H1 (cell line): ENCODE measurements around the gene ITSN1. TPM values are rescaled to one million over a fixed set of nuclear protein-coding genes. Genes with fewer than 3 reads are reported as not detected.

Experiments used
- CTCF ChIA-PET: fragments of 300-600 bp; sonication (Branson Sonifier 250); formaldehyde crosslinking; loops from one replicate; lab custom pipeline; 2021; ENCODE audit not compliant: partially characterized antibody; lab: Charles Lee
- POLR2A ChIA-PET: fragments of 300-600 bp; sonication (Branson Sonifier 250); formaldehyde crosslinking; loops from one replicate; lab custom pipeline; 2021; ENCODE audit warnings: inconsistent platforms; ENCODE audit not compliant: partially characterized antibody; lab: Charles Lee
- DNase-seq, 2 experiments: peaks; one replicate each; pipeline versions ENCODE4 v3.0.0 to v3.0.0-alpha.2; 2010 to 2022; ENCODE audit warnings: low spot score in 2 of 2, low read depth in 1 of 2, mixed read lengths in 1 of 2
- FAIRE-seq: peaks from 2 replicates; lab custom pipeline; 2011; peaks lifted over from hg19 to GRCh38; lab: Jason Lieb, UNC
- H2AFZ ChIP-seq: 2 replicates; pipeline ENCODE4 v1.8.1; 2012; ENCODE audit warnings: low read length, inconsistent platforms
- H2AK5ac ChIP-seq: 2 replicates; pipeline ENCODE4 v1.6.1; 2013; ENCODE audit warnings: low read depth, low read length
- H2BK120ac ChIP-seq: replicated peaks from 2 replicates; pipeline ENCODE3; 2013; ENCODE audit warnings: low read depth, low read length, inconsistent platforms
- H2BK12ac ChIP-seq: 2 replicates; pipeline ENCODE4 v1.6.1; 2013; ENCODE audit warnings: low read depth, low read length
- H2BK15ac ChIP-seq: 2 replicates; pipeline ENCODE4 v1.6.1; 2013; ENCODE audit warnings: low read length
- H2BK20ac ChIP-seq: 2 replicates; pipeline ENCODE4 v1.6.1; 2013; ENCODE audit warnings: low read length
- H2BK5ac ChIP-seq: 2 replicates; pipeline ENCODE4 v1.6.1; 2013; ENCODE audit warnings: low read depth, low read length
- H3K14ac ChIP-seq: 2 replicates; pipeline ENCODE4 v1.6.1; 2013; ENCODE audit warnings: inconsistent platforms; ENCODE audit not compliant: insufficient read length
- H3K18ac ChIP-seq: 2 replicates; pipeline ENCODE4 v1.6.1; 2013; ENCODE audit warnings: low read length; ENCODE audit errors: extremely low read depth
- H3K23ac ChIP-seq: 2 replicates; pipeline ENCODE4 v1.6.1; 2013; ENCODE audit warnings: inconsistent platforms; ENCODE audit not compliant: insufficient read length
- H3K23me2 ChIP-seq: 2 replicates; pipeline ENCODE4 v1.6.1; 2013; ENCODE audit warnings: low read depth, low read length
- H3K27ac ChIP-seq: 2 replicates; pipeline ENCODE4 v1.6.1; 2011; ENCODE audit warnings: low read depth, low read length, inconsistent platforms
- H3K27me3 ChIP-seq, 4 experiments: replicated peaks in 1 of 4; 1 replicate in 1 of 4; 2 replicates in 3 of 4; pipeline versions ENCODE4 v1.6.1 to v1.8.1; 2011 to 2013; ENCODE audit warnings: low read length in 3 of 4, mild to moderate bottlenecking in 3 of 4, inconsistent platforms in 2 of 4, mixed read lengths in 2 of 4, moderate library complexity in 1 of 4; ENCODE audit not compliant: control insufficient read depth in 3 of 4, insufficient read depth in 3 of 4; ENCODE audit errors: extremely low read depth in 1 of 4
- H3K36me3 ChIP-seq, 4 experiments: 2 replicates each; pipeline versions ENCODE4 v1.6.1 to v1.8.1; 2011 to 2013; ENCODE audit warnings: mild to moderate bottlenecking in 4 of 4, low read length in 3 of 4, moderate library complexity in 2 of 4, control low read depth in 1 of 4, inconsistent platforms in 1 of 4; ENCODE audit not compliant: insufficient read depth in 4 of 4, control insufficient read depth in 2 of 4
- H3K4ac ChIP-seq: replicated peaks from 2 replicates; pipeline ENCODE3; 2013; ENCODE audit warnings: low read length, low read depth, mixed read lengths, inconsistent platforms; ENCODE audit not compliant: insufficient read length
- H3K4me1 ChIP-seq, 4 experiments: replicated peaks in 1 of 4; 1 replicate in 1 of 4; 2 replicates in 3 of 4; pipeline versions ENCODE4 v1.6.1 to v1.8.1; 2011 to 2013; ENCODE audit warnings: low read length in 3 of 4, inconsistent platforms in 2 of 4, mixed read lengths in 1 of 4; ENCODE audit not compliant: insufficient read depth in 4 of 4, control insufficient read depth in 3 of 4
- H3K4me2 ChIP-seq, 2 experiments: 2 replicates each; pipeline versions ENCODE4 v1.6.1 to v1.8.1; 2011 to 2013; ENCODE audit warnings: low read depth in 2 of 2, low read length in 2 of 2, control low read depth in 1 of 2, inconsistent platforms in 1 of 2, mild to moderate bottlenecking in 1 of 2; ENCODE audit not compliant: insufficient read depth in 1 of 2
- H3K4me3 ChIP-seq, 4 experiments: fragments of 200-600, 300-600 bp in 1 of 4; sonication (generic), shearing (Covaris generic), sonication (Bioruptor Twin) in 1 of 4; 2 replicates each; pipeline versions ENCODE4 v1.5.1 to v1.8.1; 2011 to 2016; ENCODE audit warnings: low read length in 4 of 4, low read depth in 3 of 4, control low read depth in 2 of 4, inconsistent platforms in 2 of 4, mild to moderate bottlenecking in 2 of 4, mixed read lengths in 1 of 4, moderate library complexity in 1 of 4; ENCODE audit not compliant: insufficient read depth in 2 of 4; ENCODE audit errors: extremely low read depth in 1 of 4
- H3K56ac ChIP-seq: replicated peaks from 2 replicates; pipeline ENCODE3; 2013; ENCODE audit warnings: low read depth, mild to moderate bottlenecking, mixed read lengths, low read length, inconsistent platforms; ENCODE audit not compliant: insufficient read length
- H3K79me1 ChIP-seq: 2 replicates; pipeline ENCODE4 v1.6.1; 2013; ENCODE audit warnings: low read depth, low read length, control low read depth
- H3K79me2 ChIP-seq, 2 experiments: 2 replicates each; pipeline versions ENCODE4 v1.6.1 to v1.8.1; 2012 to 2013; ENCODE audit warnings: low read length in 2 of 2, mild to moderate bottlenecking in 2 of 2, inconsistent platforms in 1 of 2; ENCODE audit not compliant: insufficient read depth in 2 of 2, control insufficient read depth in 1 of 2
- H3K9ac ChIP-seq, 4 experiments: replicated peaks in 1 of 4; 1 replicate in 1 of 4; 2 replicates in 3 of 4; pipeline versions ENCODE4 v1.6.1 to v1.8.1; 2011 to 2013; ENCODE audit warnings: low read depth in 3 of 4, low read length in 3 of 4, control low read depth in 2 of 4, mild to moderate bottlenecking in 2 of 4, moderate library complexity in 2 of 4, inconsistent platforms in 1 of 4; ENCODE audit errors: extremely low read depth in 1 of 4
- H3K9me3 ChIP-seq, 2 experiments: 2 replicates each; pipeline versions ENCODE4 v1.6.1 to v1.8.1; 2012 to 2013; ENCODE audit warnings: mild to moderate bottlenecking in 2 of 2, moderate library complexity in 2 of 2, control low read depth in 1 of 2, inconsistent platforms in 1 of 2, low read depth in 1 of 2, low read length in 1 of 2, mixed read lengths in 1 of 2; ENCODE audit not compliant: insufficient read depth in 2 of 2
- H4K20me1 ChIP-seq, 2 experiments: replicated peaks in 1 of 2; 2 replicates each; pipeline versions ENCODE3 to v1.8.1; 2011 to 2013; ENCODE audit warnings: inconsistent platforms in 2 of 2, low read length in 2 of 2, mild to moderate bottlenecking in 1 of 2; ENCODE audit not compliant: insufficient read depth in 2 of 2, control insufficient read depth in 1 of 2
- H4K5ac ChIP-seq: 2 replicates; pipeline ENCODE4 v1.6.1; 2013; ENCODE audit warnings: low read length, low read depth, mixed read lengths, inconsistent platforms; ENCODE audit not compliant: insufficient read length
- H4K8ac ChIP-seq: 2 replicates; pipeline ENCODE4 v1.8.0; 2013; ENCODE audit warnings: mild to moderate bottlenecking, moderate library complexity, low read length, inconsistent platforms; ENCODE audit not compliant: insufficient read depth; ENCODE audit errors: extremely low read depth
- H4K91ac ChIP-seq: replicated peaks from 2 replicates; pipeline ENCODE3; 2013; ENCODE audit warnings: low read length, mixed read lengths, inconsistent platforms; ENCODE audit not compliant: insufficient read length
- ATF2 ChIP-seq: IDR thresholded peaks from 2 replicates; pipeline ENCODE4 v1.6.1; 2012; ENCODE audit warnings: low read length, inconsistent platforms
- CHD2 ChIP-seq: IDR thresholded peaks from 2 replicates; pipeline ENCODE4 v1.6.1; 2012; ENCODE audit warnings: low read length, improper control_type of control experiment
- CREB1 ChIP-seq: IDR thresholded peaks from 2 replicates; pipeline ENCODE4 v1.6.1; 2012; ENCODE audit warnings: inconsistent platforms
- CTCF ChIP-seq, 3 experiments: IDR thresholded peaks; 1 replicate in 2 of 3; 2 replicates in 1 of 3; pipeline versions ENCODE4 v1.5.1 to v1.6.1; 2011; ENCODE audit warnings: low read length in 3 of 3, mild to moderate bottlenecking in 3 of 3, inconsistent platforms in 2 of 3, low read depth in 1 of 3, moderate library complexity in 1 of 3; ENCODE audit not compliant: insufficient read depth in 1 of 3; ENCODE audit errors: control extremely low read depth in 1 of 3
- FOSL1 ChIP-seq: IDR thresholded peaks from 2 replicates; pipeline ENCODE4 v1.6.1; 2011; ENCODE audit warnings: mild to moderate bottlenecking, low read depth, low read length, moderate library complexity; ENCODE audit not compliant: insufficient read depth
- NRF1 ChIP-seq: IDR thresholded peaks from 2 replicates; pipeline ENCODE4 v1.6.1; 2011; ENCODE audit warnings: mild to moderate bottlenecking, low read depth, low read length, improper control_type of control experiment
- PHF8 ChIP-seq: fragments of 200-600 bp; sonication (generic); conservative IDR thresholded peaks from 2 replicates; pipeline ENCODE4 v1.7.1; 2012; ENCODE audit warnings: low read depth, mild to moderate bottlenecking, inconsistent platforms, low read length, moderate library complexity
- RNF2 ChIP-seq: fragments of 200-900, 300-1000 bp; sonication (generic); IDR thresholded peaks from 2 replicates; pipeline ENCODE4 v1.7.1; 2016; ENCODE audit warnings: borderline replicate concordance, low read depth, mild to moderate bottlenecking, antibody characterized with exemption, low read length; ENCODE audit not compliant: poor library complexity, severe bottlenecking; ENCODE audit errors: missing control alignments
- TEAD4 ChIP-seq: IDR thresholded peaks from 2 replicates; pipeline ENCODE4 v1.6.1; 2012; ENCODE audit warnings: low read depth, low read length, inconsistent platforms, mixed read lengths
- WGBS, 2 experiments: shearing (Covaris generic) in 1 of 2; methylation state at CpG; one replicate each; pipeline versions ENCODE4 v1.1.6 to v1.1.7; 2013 to 2015; ENCODE audit warnings: low lambda C conversion rate in 2 of 2, mixed read lengths in 2 of 2, inconsistent platforms in 1 of 2, low coverage in 1 of 2, missing lambda C conversion rate in 1 of 2; ENCODE audit not compliant: insufficient replicate concordance in 2 of 2, insufficient coverage in 1 of 2, insufficient read length in 1 of 2; ENCODE audit errors: extremely low coverage in 1 of 2, missing lambda C conversion rate in 1 of 2; 5-methylcytosine and 5-hydroxymethylcytosine counted together
- polyA plus RNA-seq, 7 experiments: library from polyadenylated mRNA; depleted of rRNA in 3 of 7; stranded (reverse) in 5 of 7; unstranded in 2 of 7; fragments of >200 nt in 5 of 7; fragments of 200-250 nt in 2 of 7; gene quantifications; 1 replicate in 5 of 7; 2 replicates in 1 of 7; 4 replicates in 1 of 7; pipeline versions ENCODE4 v1.2.1 to v1.2.3, GENCODE V29; 2011 to 2013; ENCODE audit warnings: missing spikeins in 2 of 7, mixed read lengths in 2 of 7
- total RNA-seq: library from RNA; stranded (reverse); fragmentation: NEBNext Ultra II Directional; extraction: Animal tissue kit (Norgen Biotek cat#: 25700); gene quantifications from 2 replicates; pipeline ENCODE4 v1.2.1, GENCODE V29; 2021

ITSN1 gene
- total and polyA plus RNA-seq, 2 of the 8 experiments (the other 6 are each of a cell fraction or from before 2014, with no cell fraction given): 60.8 to 78.1 TPM

GRCh38 chr21:33883118-33883517 is 240.8 kb downstream of the ITSN1 start:
- no peak overlapping the region for H2BK20ac ChIP-seq
- H3K18ac ChIP-seq: no peak overlapping the region
- no peaks in the 10 kb centered on the region for H3K9me3 ChIP-seq
- no peak overlapping the region for H3K4me2 ChIP-seq
- no peak overlapping the region for H4K91ac ChIP-seq
- H3K4me1 ChIP-seq: peaks cover 0 to 6% (median 4%) of the 10 kb centered on the region in 4 experiments; a peak in 2 of 7 replicates
- CTCF ChIA-PET: interaction anchor here (0.6 to 1.6 kb wide), 5 partner anchors 9 to 130 kb away, joined by 3 to 4 read pairs (median 4); no protein-coding TSS in a partner anchor
- no peak overlapping the region for H4K8ac ChIP-seq
- no peaks in the 10 kb centered on the region for H4K20me1 ChIP-seq
- H3K79me1 ChIP-seq: no peaks in the 10 kb centered on the region
- no peak overlapping the region for H3K14ac ChIP-seq
- 92% methylated on average over 12 of the region's 12 CpGs; no CpG with 5 or more reads in 1 of the 2 experiments for WGBS, 2 experiments
- H3K4ac ChIP-seq: no peak overlapping the region
- POLR2A ChIA-PET: interaction anchor here (0.6 kb wide), 1 partner anchor 137 kb away, joined by 3 read pairs; no protein-coding TSS in a partner anchor
- DNase-seq: no peak
- no peak overlapping the region for H4K5ac ChIP-seq
- H3K79me2 ChIP-seq: no peaks in the 10 kb centered on the region
- no peak overlapping the region for H2BK5ac ChIP-seq
- H2BK120ac ChIP-seq: no peak overlapping the region
- no peaks in the 10 kb centered on the region for H3K36me3 ChIP-seq
- no peak overlapping the region for H3K56ac ChIP-seq
- no peak overlapping the region for H3K23ac ChIP-seq
- H2AK5ac ChIP-seq: no peak overlapping the region
- H3K23me2 ChIP-seq: no peaks in the 10 kb centered on the region
- H2BK15ac ChIP-seq: no peak overlapping the region
- H2AFZ ChIP-seq: no peak overlapping the region
- no peak overlapping the region for H3K9ac ChIP-seq
- H2BK12ac ChIP-seq: no peak overlapping the region
- no peak overlapping the region for H3K4me3 ChIP-seq
- FAIRE-seq: no peak
- H3K27me3 ChIP-seq: no peaks in the 10 kb centered on the region
- no peak overlapping the region for H3K27ac ChIP-seq
- TF ChIP-seq ATF2: no peak
- no peak for TF ChIP-seq CTCF (IDR thresholded peaks at IDR 0.05; ENCODE audit: control extremely low read depth in 1 of 3, insufficient read depth in 1 of 3, low read depth in 1 of 3, low read length in 3 of 3)
- TF ChIP-seq CHD2: no peak
- TF ChIP-seq NRF1: no peak
- no peak for TF ChIP-seq CREB1
- TF ChIP-seq PHF8: no peak
- no peak for TF ChIP-seq TEAD4
- no peak for TF ChIP-seq FOSL1
- TF ChIP-seq RNF2: no peak
